HCT116 (cell line): ENCODE measurements around the gene SLC25A29. TPM values are rescaled to one million over a fixed set of nuclear protein-coding genes. Genes with fewer than 3 reads are reported as not detected.

ENCODE experiments used
- ATAC-seq: fragments of 200-7000 bp; cut with Tn5 transposase; 2 replicates; pipeline ENCODE4 v1.9.1; 2020; ENCODE audit warnings: mild to moderate bottlenecking, moderate library complexity
- BruUV-seq: library from RNA; stranded (reverse); fragments of 400-500 nt; replicated peaks from 2 replicates; lab custom pipeline; 2021; lab: Mats Ljungman, UMichigan
- CTCF ChIA-PET: fragments of 300-600 bp; sonication (Branson Sonifier 250); formaldehyde crosslinking; loops from one replicate; lab custom pipeline; 2021; ENCODE audit warnings: antibody characterized with exemption; lab: Charles Lee
- POLR2A ChIA-PET: fragments of 300-600, 350-600 bp; sonication (Branson Sonifier 250); formaldehyde crosslinking; loops from one replicate; lab custom pipeline; 2021; ENCODE audit warnings: antibody characterized with exemption; lab: Charles Lee
- RAD21 ChIA-PET, 2 experiments: fragments of 300-600 bp; sonication (Branson Sonifier 250); formaldehyde crosslinking; loops; one replicate each; lab custom pipeline; 2023; ENCODE audit warnings: low total read pairs in 2 of 2; ENCODE audit not compliant: uncharacterized antibody in 2 of 2, unreplicated experiment in 2 of 2, low non-redundant PET in 1 of 2; lab: Charles Lee
- DNase-seq: peaks from one replicate; pipeline ENCODE4 v3.0.0-alpha.2; 2010; ENCODE audit warnings: low read depth, low spot score
- H2AFZ ChIP-seq: fragments of 200-600 bp; shearing (Covaris generic), sonication (generic); 2 replicates; pipeline ENCODE4 v1.6.1; 2017; ENCODE audit warnings: low read depth, mixed run types, mixed read lengths, antibody characterized with exemption, low read length; ENCODE audit not compliant: poor library complexity, severe bottlenecking
- H3K27ac ChIP-seq: 2 replicates; pipeline ENCODE4 v1.5.1; 2012; ENCODE audit warnings: low read depth, low read length
- H3K27me3 ChIP-seq: fragments of 200-600 bp; sonication (generic); 2 replicates; pipeline ENCODE4 v1.6.1; 2016; ENCODE audit warnings: mixed run types, low read length, mixed read lengths; ENCODE audit not compliant: insufficient read depth
- H3K36me3 ChIP-seq, 2 experiments: fragments of 200-500 bp in 1 of 2; fragments of 200-600 bp in 1 of 2; sonication (Bioruptor generic) in 1 of 2; sonication (generic) in 1 of 2; 2 replicates each; pipeline versions ENCODE4 v1.5.1 to v1.6.1; 2014 to 2016; ENCODE audit warnings: low read length in 2 of 2, inconsistent platforms in 1 of 2, mixed read lengths in 1 of 2, mixed run types in 1 of 2; ENCODE audit not compliant: insufficient read depth in 2 of 2, control insufficient read depth in 1 of 2
- H3K4me1 ChIP-seq, 2 experiments: fragments of 200-600 bp in 1 of 2; sonication (generic) in 1 of 2; 2 replicates each; pipeline versions ENCODE4 v1.5.1 to v1.6.1; 2012 to 2017; ENCODE audit warnings: low read length in 2 of 2, inconsistent platforms in 1 of 2, mild to moderate bottlenecking in 1 of 2, mixed read lengths in 1 of 2, mixed run types in 1 of 2, moderate library complexity in 1 of 2; ENCODE audit not compliant: insufficient read depth in 2 of 2, control insufficient read depth in 1 of 2
- H3K4me2 ChIP-seq: fragments of 200-600 bp; sonication (generic); 2 replicates; pipeline ENCODE4 v1.6.1; 2017; ENCODE audit warnings: mixed run types, low read length, mixed read lengths
- H3K4me3 ChIP-seq, 2 experiments: fragments of 200-600 bp in 1 of 2; sonication (generic) in 1 of 2; replicated peaks in 1 of 2; 2 replicates each; pipeline ENCODE4 v1.5.1; 2011 to 2016; ENCODE audit warnings: low read length in 2 of 2, control low read depth in 1 of 2, low read depth in 1 of 2, mild to moderate bottlenecking in 1 of 2, mixed read lengths in 1 of 2, mixed run types in 1 of 2
- H3K79me2 ChIP-seq: fragments of 200-600 bp; sonication (generic); 2 replicates; pipeline ENCODE4 v1.6.1; 2017; ENCODE audit warnings: mild to moderate bottlenecking, mixed run types, low read length, moderate library complexity, mixed read lengths; ENCODE audit not compliant: insufficient read depth
- H3K9ac ChIP-seq: fragments of 200-600 bp; sonication (generic); 2 replicates; pipeline ENCODE4 v1.6.1; 2016; ENCODE audit warnings: low read length, mixed read lengths
- H3K9me2 ChIP-seq: fragments of 200-600 bp; sonication (generic), shearing (Covaris generic); 2 replicates; pipeline ENCODE4 v1.6.1; 2017; ENCODE audit warnings: mixed run types, mild to moderate bottlenecking, moderate library complexity; ENCODE audit not compliant: insufficient read depth
- H3K9me3 ChIP-seq, 2 experiments: fragments of 200-500 bp in 1 of 2; fragments of 200-600 bp in 1 of 2; sonication (Bioruptor generic) in 1 of 2; sonication (generic) in 1 of 2; 2 replicates each; pipeline ENCODE4 v1.6.1; 2014 to 2017; ENCODE audit warnings: low read length in 2 of 2, mixed read lengths in 2 of 2, inconsistent platforms in 1 of 2, low read depth in 1 of 2, mild to moderate bottlenecking in 1 of 2, mixed run types in 1 of 2, moderate library complexity in 1 of 2; ENCODE audit not compliant: control insufficient read depth in 1 of 2, insufficient read depth in 1 of 2
- H4K20me1 ChIP-seq: fragments of 200-600 bp; sonication (generic), shearing (Covaris generic); 2 replicates; pipeline ENCODE4 v1.6.1; 2017; ENCODE audit warnings: mixed run types, mild to moderate bottlenecking, moderate library complexity; ENCODE audit not compliant: insufficient read depth
- CEBPB ChIP-seq: IDR thresholded peaks from 2 replicates; pipeline ENCODE4 v1.6.1; 2012; ENCODE audit warnings: low read depth
- EGR1 ChIP-seq: IDR thresholded peaks from 2 replicates; pipeline ENCODE4 v1.6.1; 2012; ENCODE audit warnings: low read depth
- EZH2phosphoT487 ChIP-seq: fragments of 200-600 bp; IDR thresholded peaks from 2 replicates; pipeline ENCODE4 v1.6.1; 2018; ENCODE audit warnings: antibody characterized with exemption, borderline replicate concordance
- FOSL1 ChIP-seq: IDR thresholded peaks from 2 replicates; pipeline ENCODE4 v1.6.1; 2012; ENCODE audit warnings: low read depth
- POLR2A ChIP-seq: IDR thresholded peaks from 2 replicates; pipeline ENCODE4 v1.7.0; 2011; ENCODE audit warnings: borderline replicate concordance; ENCODE audit not compliant: insufficient read depth, insufficient read length; ENCODE audit errors: extremely low read depth
- POLR2AphosphoS5 ChIP-seq: IDR thresholded peaks from 2 replicates; pipeline ENCODE4 v1.6.1; 2011; ENCODE audit warnings: mild to moderate bottlenecking, low read depth, low read length, moderate library complexity
- RAD21 ChIP-seq: IDR thresholded peaks from 2 replicates; pipeline ENCODE4 v1.6.1; 2012; ENCODE audit warnings: low read depth, mild to moderate bottlenecking
- SIN3A ChIP-seq: IDR thresholded peaks from 2 replicates; pipeline ENCODE4 v1.6.1; 2012; ENCODE audit warnings: low read depth
- SRF ChIP-seq: IDR thresholded peaks from 2 replicates; pipeline ENCODE4 v1.6.1; 2012; ENCODE audit warnings: low read depth
- YY1 ChIP-seq: IDR thresholded peaks from 2 replicates; pipeline ENCODE4 v1.6.1; 2011; ENCODE audit warnings: low read length, low read depth, moderate library complexity, mild to moderate bottlenecking; ENCODE audit not compliant: insufficient replicate concordance; ENCODE audit errors: extremely low read depth
- ZBTB33 ChIP-seq: IDR thresholded peaks from 2 replicates; pipeline ENCODE4 v1.6.1; 2011; ENCODE audit warnings: mild to moderate bottlenecking, low read length, moderate library complexity; ENCODE audit not compliant: insufficient replicate concordance; ENCODE audit errors: extremely low read depth
- ZFX ChIP-seq: fragments of 450-650 bp; IDR thresholded peaks from 2 replicates; pipeline ENCODE4 v1.6.1; 2017
- ZNF274 ChIP-seq: fragments of 200-500 bp; sonication (Bioruptor generic); IDR thresholded peaks from 2 replicates; pipeline ENCODE4 v1.6.1; 2014; ENCODE audit warnings: mild to moderate bottlenecking, low read depth, low read length, inconsistent platforms
- intact Hi-C: fragments of 100-400 bp; cut with micrococcal nuclease; formaldehyde crosslinking; loops from 2 replicates; pipeline ENCODE4 v1.10.0; 2022
- total RNA-seq: library from RNA; stranded (reverse); gene quantifications from one replicate; pipeline ENCODE4 v1.2.1, GENCODE V29; 2021; ENCODE audit not compliant: unreplicated experiment

SLC25A29 gene
- total RNA-seq, 1 experiment from 2014 or later = 38.7 TPM

- no peak for ATAC-seq
- Histone ChIP-seq H3K4me1 (peaks cover 0 to under 1% of the 10 kb centered on the region in 2 experiments; a peak in 2 of 4 replicates), H3K27ac (no peak overlapping the region), H4K20me1 (peaks cover 42% of the 10 kb centered on the region; the same call in 1 of the 2 replicates), H3K4me2 (no peak overlapping the region), H3K27me3 (no peaks in the 10 kb centered on the region), H3K9ac (no peak overlapping the region), H2AFZ (no peak overlapping the region), H3K9me3 (no peaks in the 10 kb centered on the region), H3K36me3 (no peaks in the 10 kb centered on the region), H3K4me3 (no peak overlapping the region), H3K79me2 (peaks cover 100% of the 10 kb centered on the region), H3K9me2 (no peaks in the 10 kb centered on the region)
- POLR2A ChIA-PET = no interaction called here
- TF ChIP-seq RAD21 (no peak), ZFX (no peak), EZH2phosphoT487 (no peak), SIN3A (no peak), POLR2A (no peak), POLR2AphosphoS5 (no peak)
- intact Hi-C loops = no loop called here
- BruUV-seq = no TSS peak
- RAD21 ChIA-PET = no interaction called here
- DNase-seq = no peak
- CTCF ChIA-PET = no interaction called here
Observed at GRCh38 chr14:100252684-100253083, 53.6 kb downstream of the SLC25A29 start.

- TF ChIP-seq SRF = no peak
- no peak for TF ChIP-seq ZNF274
- no peak for TF ChIP-seq YY1
- TF ChIP-seq RAD21 = no peak
- TF ChIP-seq CEBPB = no peak
- TF ChIP-seq EGR1 = no peak
- no peak for TF ChIP-seq POLR2AphosphoS5
- no peak for TF ChIP-seq ZFX
- TF ChIP-seq EZH2phosphoT487 = no peak
- no peak for TF ChIP-seq POLR2A
- TF ChIP-seq ZBTB33 = no peak
- TF ChIP-seq SIN3A = no peak
- no peak for TF ChIP-seq FOSL1
- H3K27ac ChIP-seq = no peak overlapping the region
- H3K4me2 ChIP-seq = no peak overlapping the region
- H3K9me3 ChIP-seq = no peaks in the 10 kb centered on the region
- DNase-seq (no peak), ATAC-seq (no peak)
- H2AFZ ChIP-seq = no peak overlapping the region
- CTCF ChIA-PET = no interaction called here
- no peaks in the 10 kb centered on the region for H3K36me3 ChIP-seq
- peaks cover 100% of the 10 kb centered on the region for H3K79me2 ChIP-seq
- no peak overlapping the region for H3K9ac ChIP-seq
- RAD21 ChIA-PET = no interaction called here
- H4K20me1 ChIP-seq = peaks cover 54% of the 10 kb centered on the region
- H3K4me3 ChIP-seq = no peak overlapping the region
- BruUV-seq = no TSS peak
- peaks cover 13 to 16% of the 10 kb centered on the region in 2 experiments for H3K4me1 ChIP-seq
- POLR2A ChIA-PET = no interaction called here
- H3K9me2 ChIP-seq = no peaks in the 10 kb centered on the region
- H3K27me3 ChIP-seq = no peaks in the 10 kb centered on the region
- intact Hi-C loops = no loop called here
Observed at GRCh38 chr14:100250732-100251465, 55.3 kb downstream of the SLC25A29 start.
